HG02763 (cell line): ENCODE data around the gene MEX3D.
A peak's percentile ranks its signal among the peaks of the same experiment; 100 is the strongest.

Experiments
- ATAC-seq: cut with Tn5 transposase; IDR thresholded peaks from one replicate; pipeline ENCODE4 v1.9.1; 2021; ENCODE audit warnings: mild to moderate bottlenecking, moderate library complexity; ENCODE audit not compliant: unreplicated experiment

The MEX3D gene

GRCh38 chr19:1568320-1569019 is at the start of gene MEX3D:
Gene MEX3D (minus strand): TSS chr19:1568325. CDS start chr19:1568058, 267 bp downstream.
- ATAC-seq = peak; percentile 63

GRCh38 chr19:1616875-1617274 is 48.8 kb upstream of the MEX3D start:
- no peak for ATAC-seq

DNA sequence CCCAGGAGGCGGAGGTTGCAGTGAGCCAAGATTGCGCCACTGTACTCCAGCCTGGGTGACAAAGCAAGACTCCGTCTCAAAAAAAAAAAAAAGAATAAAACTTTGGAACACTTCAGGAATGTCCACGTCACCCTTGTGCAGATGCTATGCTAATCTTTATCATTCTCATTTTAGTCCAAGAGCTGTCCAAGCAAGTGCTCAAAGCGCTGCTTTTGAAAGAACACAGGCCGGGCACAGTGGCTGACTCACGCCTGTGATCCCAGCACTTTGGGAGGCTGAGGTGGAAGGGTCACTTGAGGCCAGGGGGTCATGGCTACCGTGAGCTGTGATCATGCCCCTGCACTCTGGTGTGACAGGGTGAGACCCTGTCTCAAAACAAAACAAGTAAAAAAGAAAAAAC is 48.3 kb upstream of the MEX3D start:
- no peak for ATAC-seq

- ATAC-seq = no peak
Measured at GRCh38 chr19:1615156-1615765, 47.1 kb upstream of the MEX3D start.

DNA sequence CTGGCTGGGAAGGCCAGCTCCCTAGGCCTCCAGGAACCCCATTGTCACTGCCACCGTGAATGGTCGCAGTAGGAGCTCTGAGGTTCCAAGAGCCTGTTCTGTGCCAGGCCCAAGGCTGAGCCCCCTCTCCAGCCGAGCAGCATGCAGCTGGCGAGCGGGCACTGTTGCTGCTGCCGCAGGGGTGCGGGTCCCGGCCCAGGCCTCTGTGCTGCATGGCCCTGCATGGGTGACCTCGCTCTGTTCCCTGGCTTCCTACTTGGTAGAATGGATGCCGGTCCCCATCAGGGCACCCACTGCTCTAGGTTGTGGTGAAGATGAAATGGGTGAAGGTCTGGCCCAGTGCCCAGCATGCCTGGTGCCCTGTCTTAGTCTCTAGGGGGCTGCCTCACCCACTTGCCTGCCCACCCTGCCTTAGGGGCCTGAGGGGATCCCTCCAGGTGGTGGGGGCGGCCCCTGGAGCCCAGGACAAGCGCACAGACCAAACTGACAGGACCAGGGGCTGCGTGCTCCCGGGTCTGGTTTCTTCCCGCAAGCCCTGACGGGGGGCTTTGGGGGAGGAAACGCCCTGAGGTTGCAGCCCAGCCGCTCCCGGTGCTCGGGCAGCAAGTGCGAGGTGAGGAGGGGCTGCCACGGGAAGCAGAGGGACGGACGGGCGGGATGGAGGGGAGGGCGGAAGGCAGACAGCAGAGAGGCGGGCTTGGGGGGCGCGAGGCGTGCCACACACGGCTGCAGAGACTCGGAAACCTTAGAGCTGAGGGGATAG is 45.9 kb upstream of the MEX3D start:
- no peak for ATAC-seq

- no peak for ATAC-seq
Measured at GRCh38 chr19:1613146-1613545, 45.0 kb upstream of the MEX3D start.

GRCh38 chr19:1612114-1613086 is 44.3 kb upstream of the MEX3D start:
- no peak for ATAC-seq

DNA sequence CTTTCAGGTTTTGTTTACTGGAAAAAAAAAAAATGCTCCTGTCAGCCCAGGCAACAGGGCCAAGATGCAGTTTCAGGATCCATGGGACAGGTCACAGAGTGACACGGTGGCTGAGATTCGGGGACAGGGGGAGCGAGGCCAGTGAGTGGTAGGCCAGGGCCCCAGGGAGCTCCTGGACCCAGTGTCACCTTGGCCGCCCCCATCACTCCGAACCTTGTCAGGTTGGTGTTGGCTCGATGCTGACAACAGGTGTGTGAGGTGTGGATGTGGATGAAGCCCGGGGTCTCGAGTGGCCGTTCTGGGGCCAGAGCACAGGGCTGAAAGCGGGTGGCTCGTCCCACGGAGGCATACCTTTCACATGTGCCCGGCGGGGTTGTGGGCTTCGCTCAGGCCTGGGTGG is 43.2 kb upstream of the MEX3D start:
- ATAC-seq = no peak

DNA sequence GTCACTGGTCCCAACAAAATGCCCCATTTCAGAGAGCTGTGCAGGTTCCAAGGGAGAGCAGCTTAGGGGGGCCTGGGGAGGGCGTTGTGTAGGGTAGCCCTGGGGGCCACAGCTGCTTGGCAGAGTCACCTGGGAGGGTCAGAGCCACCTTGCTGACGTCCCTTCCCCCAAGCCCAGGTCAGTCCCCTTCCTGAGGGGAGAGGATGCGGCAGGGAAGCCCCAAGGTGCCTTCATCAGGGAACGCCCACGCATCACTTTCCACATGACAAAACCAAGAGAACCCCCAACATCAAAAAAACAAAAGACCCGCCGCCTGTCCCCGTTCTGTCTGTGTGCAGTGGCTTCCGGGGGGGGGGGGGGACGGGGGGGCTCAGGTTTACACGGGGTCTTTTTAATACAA is 42.5 kb upstream of the MEX3D start:
- no peak for ATAC-seq

- ATAC-seq = no peak
Measured at GRCh38 chr19:1609680-1610474, 41.8 kb upstream of the MEX3D start.

GRCh38 chr19:1609103-1609396 is 40.9 kb upstream of the MEX3D start:
- no peak for ATAC-seq

- no peak for ATAC-seq
Measured at GRCh38 chr19:1608359-1609102, 40.4 kb upstream of the MEX3D start.

GRCh38 chr19:1606138-1606651 is 38.1 kb upstream of the MEX3D start:
- ATAC-seq = no peak

GRCh38 chr19:1605236-1606137 is 37.4 kb upstream of the MEX3D start, which contains the start of gene UQCR11:
Gene UQCR11 (minus strand): TSS chr19:1605462. CDS start chr19:1605409, 53 bp downstream.
- peak; percentile 86 for ATAC-seq

DNA sequence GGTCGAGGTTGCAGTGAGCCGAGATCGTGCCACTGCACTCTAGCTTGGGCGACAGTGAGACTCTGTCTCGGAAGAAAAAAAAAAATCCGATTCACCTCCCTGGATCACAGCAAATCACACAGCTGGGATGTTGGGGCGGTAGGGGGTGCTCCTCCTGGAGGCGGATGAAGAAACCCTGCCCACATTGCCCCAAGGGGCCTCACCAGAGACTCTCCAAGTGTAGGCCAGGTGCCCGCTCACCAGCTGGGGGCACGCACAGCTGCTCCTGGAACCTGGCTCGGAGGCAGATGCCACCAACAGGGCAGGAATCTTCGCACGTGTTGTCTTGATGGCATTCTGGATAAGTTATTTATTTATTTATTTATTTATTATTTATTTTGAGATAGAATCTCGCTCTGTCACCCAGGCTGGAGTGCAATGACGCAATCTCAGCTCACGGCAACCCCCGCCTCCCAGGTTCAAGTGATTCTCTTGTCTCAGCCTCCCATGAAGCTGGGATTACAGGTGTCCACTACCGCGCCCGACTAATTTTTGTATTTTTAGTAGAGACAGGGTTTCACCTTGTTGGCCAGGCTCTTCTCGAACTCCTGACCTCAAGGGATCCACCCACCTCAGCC is 34.1 kb upstream of the MEX3D start:
- ATAC-seq = no peak

GRCh38 chr19:1601613-1602064 is 33.5 kb upstream of the MEX3D start:
- ATAC-seq = no peak

- ATAC-seq = no peak
Measured at GRCh38 chr19:1599460-1599846, 31.3 kb upstream of the MEX3D start.
